B cell (primary cell): ENCODE measurements around the gene DNM2.

Experiments
- EZH2 ChIP-seq: IDR thresholded peaks from 2 replicates; pipeline ENCODE4 v1.6.1; 2012; ENCODE audit warnings: borderline replicate concordance, low read depth, mild to moderate bottlenecking, moderate library complexity, low read length; ENCODE audit not compliant: insufficient read depth, poor library complexity, severe bottlenecking
- TF ChIP-seq, protein P1 (sequence below): fragments of 200-600 bp; IDR thresholded peaks from one replicate; pipeline ENCODE4 v1.8.0; 2022; ENCODE audit warnings: antibody characterized with exemption, mild to moderate bottlenecking

DNA sequence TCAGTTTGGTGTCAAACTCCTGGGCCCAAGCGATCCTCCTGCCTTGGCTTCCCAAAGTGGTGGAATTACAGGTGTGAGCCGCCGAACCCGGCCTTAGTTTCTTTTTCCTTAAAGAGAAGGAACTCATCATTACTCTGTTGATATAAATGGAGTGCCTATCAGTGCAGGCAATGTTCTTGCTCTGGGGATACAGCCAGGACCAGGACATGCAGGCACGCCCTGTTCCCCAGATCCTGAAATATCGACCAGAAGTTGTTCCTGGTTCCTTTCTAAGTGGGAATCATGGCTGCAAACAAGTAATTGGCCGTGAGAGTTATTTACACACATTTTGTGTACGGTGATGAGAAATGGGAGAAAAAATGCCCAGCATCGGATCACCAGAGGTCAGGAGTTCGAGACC lies 8.4 kb downstream of the DNM2 start:
- TF ChIP-seq, protein P1, sequence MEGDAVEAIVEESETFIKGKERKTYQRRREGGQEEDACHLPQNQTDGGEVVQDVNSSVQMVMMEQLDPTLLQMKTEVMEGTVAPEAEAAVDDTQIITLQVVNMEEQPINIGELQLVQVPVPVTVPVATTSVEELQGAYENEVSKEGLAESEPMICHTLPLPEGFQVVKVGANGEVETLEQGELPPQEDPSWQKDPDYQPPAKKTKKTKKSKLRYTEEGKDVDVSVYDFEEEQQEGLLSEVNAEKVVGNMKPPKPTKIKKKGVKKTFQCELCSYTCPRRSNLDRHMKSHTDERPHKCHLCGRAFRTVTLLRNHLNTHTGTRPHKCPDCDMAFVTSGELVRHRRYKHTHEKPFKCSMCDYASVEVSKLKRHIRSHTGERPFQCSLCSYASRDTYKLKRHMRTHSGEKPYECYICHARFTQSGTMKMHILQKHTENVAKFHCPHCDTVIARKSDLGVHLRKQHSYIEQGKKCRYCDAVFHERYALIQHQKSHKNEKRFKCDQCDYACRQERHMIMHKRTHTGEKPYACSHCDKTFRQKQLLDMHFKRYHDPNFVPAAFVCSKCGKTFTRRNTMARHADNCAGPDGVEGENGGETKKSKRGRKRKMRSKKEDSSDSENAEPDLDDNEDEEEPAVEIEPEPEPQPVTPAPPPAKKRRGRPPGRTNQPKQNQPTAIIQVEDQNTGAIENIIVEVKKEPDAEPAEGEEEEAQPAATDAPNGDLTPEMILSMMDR, result no peak
- no peak for TF ChIP-seq EZH2
